Activated naive CD8-positive, alpha-beta T cell treated with anti-CD3 and anti-CD28 coated beads, Interleukin-2, amount 50 U/mL, for 16 hours (primary cell): Measurements from ENCODE around the gene THRSP.

Experiments
- DNase-seq: peaks from one replicate; pipeline ENCODE4 v3.0.0-alpha.2; 2020; ENCODE audit warnings: low read depth, low spot score

Gene THRSP

DNA sequence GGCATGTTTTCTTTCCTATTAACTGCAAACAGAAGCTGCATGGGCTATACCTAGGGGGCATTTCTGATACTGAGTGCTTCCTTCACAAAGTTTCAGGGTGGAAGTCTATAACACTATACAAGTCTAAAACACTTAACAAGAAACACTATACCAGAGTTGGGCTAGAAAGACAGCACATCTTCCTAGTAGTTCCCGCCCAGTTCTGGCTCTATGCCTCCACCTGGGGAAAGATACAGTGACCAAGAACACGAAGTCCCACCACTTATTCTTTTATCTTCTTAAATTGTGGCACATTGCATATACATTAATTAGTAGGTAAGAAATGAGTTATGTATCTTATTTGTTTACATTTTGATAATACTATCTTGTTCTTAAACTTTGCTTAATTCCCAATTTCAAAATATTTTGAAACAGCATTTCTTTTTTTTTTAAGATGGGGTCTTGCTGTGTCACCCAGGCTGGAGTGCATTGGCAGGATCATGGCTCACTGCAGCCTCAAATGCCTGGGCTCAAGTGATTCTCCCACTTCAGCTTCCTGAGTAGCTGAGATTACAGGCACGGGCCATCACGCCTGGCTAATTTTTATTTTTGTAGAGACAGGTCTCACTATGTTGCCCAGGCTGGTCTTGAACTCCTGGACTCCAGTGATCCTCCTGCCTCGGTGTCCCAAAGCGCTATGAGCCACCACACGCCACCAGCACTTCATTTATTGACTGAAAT is 34.2 kb downstream of the THRSP start:
- DNase-seq: no peak

- DNase-seq: no peak
These were observed 36.0 kb downstream of the THRSP start for GRCh38 chr11:78099666-78100065.

- no peak for DNase-seq
These were observed 36.6 kb downstream of the THRSP start for GRCh38 chr11:78100261-78100660.

- no peak for DNase-seq
These were observed 37.2 kb downstream of the THRSP start for GRCh38 chr11:78100676-78101472.

DNA sequence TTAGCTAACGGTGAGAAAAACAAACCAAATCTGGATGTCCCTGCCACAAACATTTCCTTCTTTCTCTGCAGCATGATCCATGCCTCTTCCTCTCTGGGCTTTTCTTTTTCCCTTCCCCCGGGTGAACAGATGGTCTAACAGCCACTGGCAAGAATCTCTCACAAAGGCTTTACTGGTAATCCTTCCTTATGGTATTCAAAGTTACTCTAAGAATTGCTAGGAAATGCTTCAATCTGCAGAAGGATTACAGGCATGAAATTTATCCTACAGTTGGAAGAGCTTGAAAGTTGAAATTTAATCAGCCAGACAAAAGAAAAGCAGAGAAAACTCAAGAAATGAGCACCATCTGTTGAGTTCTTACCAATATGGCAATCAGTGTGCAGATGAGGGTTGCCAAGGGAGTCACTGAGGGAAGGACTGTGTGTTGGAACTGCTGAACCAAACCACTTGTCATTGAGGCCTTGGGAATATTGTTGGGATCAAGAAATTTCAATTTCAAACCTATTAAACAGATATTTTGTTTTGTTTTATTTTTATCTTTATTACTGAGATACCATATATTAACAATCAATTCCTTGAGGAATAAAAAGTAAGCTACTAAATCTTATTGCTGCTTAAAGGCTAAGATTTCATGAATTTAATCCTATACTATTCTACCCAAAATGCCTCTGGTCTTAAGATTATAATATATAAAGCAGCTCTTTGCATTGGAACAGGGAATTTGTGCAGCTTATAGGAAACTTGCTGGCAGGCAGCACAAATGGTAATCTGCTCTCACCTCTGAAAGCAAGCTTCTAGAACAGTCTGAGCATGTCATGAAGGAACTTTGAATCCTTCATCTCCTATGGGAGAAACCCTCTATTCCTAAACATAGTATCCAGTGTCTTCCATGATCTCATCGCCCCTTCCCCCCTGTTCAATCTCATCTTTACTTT is 45.7 kb downstream of the THRSP start:
- no peak for DNase-seq

DNA sequence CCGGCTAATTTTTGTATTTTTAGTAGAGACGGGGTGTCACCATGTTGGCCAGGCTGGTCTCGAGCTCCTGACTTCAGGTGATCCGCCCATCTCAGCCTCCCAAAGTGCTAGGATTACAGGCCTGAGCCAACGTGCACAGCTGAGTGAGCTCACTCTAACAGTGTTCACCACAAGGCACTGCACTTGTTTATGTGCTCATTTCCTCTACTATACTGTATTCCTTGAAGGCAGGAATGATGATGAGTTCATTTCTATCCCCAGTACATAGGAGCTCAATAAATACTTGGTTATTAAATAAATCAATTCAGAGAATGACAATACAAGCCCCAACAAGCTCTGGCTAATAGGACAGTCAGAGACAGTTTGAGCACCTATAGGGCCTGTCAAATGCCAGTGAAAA is 46.7 kb downstream of the THRSP start:
- DNase-seq: no peak

GRCh38 chr11:78110830-78111229 is 47.2 kb downstream of the THRSP start:
- DNase-seq: no peak

- no peak for DNase-seq
These were observed 47.6 kb downstream of the THRSP start for GRCh38 chr11:78111298-78111697.

DNA sequence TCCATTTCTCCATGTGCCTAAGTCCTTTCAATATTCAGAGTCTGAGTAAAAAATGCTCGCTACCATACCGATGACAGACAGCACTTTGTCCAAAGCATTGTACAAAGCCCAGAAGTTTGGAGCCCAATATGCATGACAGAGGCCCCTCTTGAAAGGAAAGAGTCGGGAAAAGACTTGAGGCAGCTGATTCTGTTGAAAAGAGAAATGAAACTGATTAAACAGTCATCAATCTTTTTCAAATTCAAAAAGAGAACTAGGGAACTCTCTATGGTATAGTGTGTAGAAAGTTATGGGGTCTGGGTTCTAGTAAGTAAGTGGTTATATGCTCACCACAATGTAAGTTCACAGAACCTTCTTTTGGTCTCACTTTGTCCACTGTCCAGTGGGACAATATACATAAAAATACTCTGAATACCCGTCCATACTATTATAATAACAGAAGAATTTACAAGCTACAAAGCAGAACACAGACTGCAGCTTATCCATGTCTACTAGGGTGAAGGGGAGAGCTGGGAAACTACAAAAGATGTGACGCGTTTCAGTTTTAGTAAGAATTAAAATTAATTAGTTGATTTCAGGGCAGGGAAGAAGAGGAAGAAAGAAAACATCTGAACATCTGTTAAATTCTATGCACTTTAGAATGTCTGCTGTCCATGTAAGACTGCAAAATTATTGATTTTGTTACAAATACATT is 49.1 kb downstream of the THRSP start:
- no peak for DNase-seq
